Stimulated activated CD8-positive, alpha-beta memory T cell treated with anti-CD3 and anti-CD28 coated beads, Interleukin-2, amount 100 ng/mL, for 48 hours (primary cell): ENCODE results near the gene TTLL5.
"Not testable (repeated sequence)": the region's sequence is repeated elsewhere in the genome, so short reads cannot be mapped to it uniquely, and the experiment has no call there.

Experiments
- DNase-seq, 2 donors: peaks; one replicate each; pipeline ENCODE4 v3.0.0-alpha.2; 2020; ENCODE audit warnings: low read depth in 2 of 2

The TTLL5 gene

DNA sequence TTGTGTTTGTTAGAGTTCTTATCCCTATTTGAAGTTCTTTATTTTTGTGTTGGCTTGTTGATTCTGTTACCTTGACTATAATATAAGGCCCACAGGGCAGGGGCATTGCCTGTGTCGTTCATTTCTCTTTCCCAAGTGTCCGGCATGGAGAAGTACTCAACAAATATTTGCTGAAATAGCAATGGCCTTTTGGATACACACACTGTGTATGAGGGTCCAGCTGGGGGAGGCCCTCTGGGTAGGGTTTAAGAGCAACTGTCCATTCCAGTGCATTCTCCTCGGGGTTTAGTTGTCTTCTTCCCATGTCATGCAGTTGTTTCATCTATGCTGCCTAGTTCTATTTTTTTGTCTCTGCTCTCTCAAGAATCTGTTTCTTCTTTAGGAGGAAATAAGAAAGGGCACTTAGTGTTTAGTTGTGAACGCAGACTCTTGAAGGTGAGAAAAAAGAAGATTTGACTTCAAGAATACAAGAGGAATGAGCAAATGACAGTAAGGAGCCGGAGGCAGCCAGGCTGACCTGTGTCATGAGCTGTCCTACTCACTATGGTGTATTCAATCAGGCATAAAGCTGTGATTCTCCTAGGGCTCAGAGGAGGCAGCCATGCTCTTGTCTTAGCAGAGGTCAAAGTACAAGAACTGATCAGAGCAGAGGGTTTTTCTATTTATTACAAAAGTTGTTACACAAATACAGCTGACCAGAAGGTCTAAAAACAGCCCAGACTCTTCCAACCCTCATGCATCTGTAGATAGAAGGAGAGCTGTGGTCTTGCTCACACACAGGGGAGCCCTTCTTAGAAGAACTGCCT is 10.6 kb upstream of the TTLL5 start:
- DNase-seq = no peak

DNA sequence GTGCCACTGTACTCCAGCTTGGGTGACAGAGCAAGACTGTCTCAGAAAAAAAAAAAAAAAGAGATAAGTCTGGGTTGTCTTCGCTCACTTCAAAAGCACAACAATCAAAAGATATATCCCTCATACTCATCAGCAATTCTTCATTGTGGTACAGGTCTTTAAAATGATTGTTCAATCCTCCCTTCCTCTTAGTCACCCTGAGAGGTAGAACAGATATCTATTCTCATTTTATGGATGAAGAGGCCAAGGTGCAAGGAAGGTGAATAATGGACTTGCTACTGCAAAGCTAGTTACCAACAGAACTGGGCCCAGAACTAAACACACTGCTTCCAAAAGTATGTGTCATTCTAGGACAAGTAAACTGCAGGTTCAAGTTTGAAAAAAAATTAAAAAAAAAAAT is 7.5 kb upstream of the TTLL5 start:
- no peak for DNase-seq

DNA sequence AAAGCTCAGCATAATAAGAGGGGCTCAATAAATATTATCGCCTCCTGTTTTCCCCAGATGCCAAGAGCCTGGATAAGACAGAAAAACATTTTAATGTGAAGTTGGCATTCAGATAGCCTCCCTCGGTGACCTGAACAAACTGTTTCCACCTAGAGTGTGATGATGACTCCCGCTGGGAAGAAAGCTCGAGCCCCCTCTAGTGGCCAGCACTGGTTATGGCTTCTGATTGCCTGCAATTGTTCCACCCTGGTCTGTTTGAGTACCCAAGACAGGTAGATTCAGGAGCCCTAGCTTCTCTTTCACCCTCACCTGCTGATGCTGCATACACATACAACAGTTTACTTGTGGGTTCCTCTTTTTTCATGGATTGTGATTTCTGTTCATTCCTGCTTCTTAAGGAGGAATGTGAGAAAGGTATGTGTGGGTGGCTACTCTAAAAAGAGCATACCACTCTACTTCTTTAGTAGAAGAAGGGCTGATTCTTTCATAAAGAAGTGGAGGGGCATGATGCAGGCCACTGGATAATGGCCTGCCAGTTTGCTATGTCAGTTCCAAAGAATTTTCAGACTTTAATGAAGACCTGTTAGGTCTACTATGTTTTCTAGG is 6.8 kb upstream of the TTLL5 start:
- DNase-seq = peak; percentile 66 to 77

DNA sequence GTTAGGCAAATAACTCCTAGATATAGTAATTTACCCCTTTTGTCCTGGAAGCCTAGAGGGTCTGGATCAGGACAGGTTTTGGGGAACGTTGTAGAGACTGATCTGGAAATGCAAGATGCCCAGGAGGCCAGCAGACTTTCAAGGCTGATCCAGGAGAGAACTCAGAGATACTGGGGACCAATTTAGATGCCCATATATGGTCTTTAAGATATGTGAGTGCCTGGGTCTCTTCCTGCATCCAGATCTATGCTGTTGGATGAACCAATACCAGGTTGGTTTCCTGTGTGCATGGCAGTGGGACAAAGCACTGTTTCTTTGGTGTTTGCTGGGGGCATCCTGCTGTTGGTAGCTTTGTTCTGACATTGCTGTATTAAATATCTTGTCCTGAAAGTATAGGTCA is 5.8 kb upstream of the TTLL5 start:
- no peak for DNase-seq

DNA sequence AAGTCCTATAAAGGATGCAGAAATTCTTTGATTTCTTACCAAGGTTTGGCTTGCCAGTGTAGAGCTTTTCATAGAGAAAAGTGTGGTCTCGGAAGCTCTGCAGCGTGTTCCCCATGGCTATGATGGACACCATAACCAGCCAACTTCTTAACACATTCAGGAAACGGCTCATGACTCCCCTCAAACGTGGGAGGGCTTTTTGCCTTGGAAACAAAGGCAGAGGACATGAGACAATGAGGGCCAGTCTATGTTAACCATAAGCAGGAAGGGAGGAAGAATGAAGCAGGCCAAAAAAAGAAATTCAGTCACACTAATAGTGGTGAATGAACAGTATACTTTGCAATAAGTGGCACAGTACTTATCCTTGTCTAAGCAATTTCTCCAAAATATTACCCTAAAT is 3.7 kb upstream of the TTLL5 start:
- DNase-seq = no peak

DNA sequence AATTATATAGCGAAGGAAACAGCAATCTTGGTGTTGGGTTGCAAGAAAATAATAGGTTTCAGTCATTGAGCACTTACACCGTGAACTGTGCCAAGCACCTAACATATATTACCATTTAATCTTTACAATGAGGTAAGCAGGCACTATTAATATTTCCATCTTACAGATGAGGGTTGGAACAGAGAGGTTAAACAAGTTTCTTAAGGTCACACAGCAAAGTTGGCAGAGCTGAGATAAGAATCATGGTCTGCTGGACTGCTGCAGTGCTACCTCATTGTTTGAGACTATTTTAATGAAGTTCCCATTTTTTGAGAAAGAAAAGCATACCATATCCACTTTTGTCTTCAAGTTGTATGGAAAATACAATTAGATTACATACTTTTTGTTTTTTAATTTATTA is 2.1 kb upstream of the TTLL5 start:
- no peak for DNase-seq

DNA sequence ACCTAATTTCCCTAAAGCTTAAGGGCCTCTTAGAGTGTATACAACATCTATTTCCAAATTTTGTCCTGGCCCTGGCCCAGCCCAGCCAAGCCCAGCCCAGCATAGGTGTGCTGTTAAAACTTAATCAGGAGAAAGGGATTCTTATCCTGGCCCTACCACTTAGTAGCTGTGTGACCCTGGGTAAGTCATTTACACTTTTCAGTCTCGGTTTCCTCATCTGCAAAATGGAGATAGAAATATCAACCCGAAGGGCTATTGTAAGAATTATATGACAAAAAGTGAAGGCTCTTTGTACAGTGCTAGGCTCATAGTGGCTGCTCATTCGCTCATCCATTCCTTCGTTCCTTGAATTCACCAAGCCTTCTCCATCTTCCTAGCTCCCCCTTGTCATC is 812 bp upstream of the TTLL5 start:
- DNase-seq = no peak

DNA sequence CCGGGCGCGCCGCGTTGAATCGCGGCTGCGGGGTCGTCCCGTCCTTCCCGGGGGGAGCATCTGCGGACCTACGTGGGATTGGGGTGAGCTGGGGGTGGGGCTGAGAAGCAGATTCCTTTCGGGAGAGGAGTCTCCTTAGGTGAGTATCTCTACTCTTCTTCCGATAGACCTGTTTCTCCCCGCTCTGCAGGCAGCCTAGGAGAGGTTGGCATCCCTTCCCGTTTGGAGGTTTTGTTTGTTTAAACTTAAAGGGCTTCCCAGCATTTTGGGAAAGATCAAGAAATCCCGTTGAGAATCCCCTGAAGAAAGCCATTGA is 411 bp downstream of the TTLL5 start:
- no peak for DNase-seq

DNA sequence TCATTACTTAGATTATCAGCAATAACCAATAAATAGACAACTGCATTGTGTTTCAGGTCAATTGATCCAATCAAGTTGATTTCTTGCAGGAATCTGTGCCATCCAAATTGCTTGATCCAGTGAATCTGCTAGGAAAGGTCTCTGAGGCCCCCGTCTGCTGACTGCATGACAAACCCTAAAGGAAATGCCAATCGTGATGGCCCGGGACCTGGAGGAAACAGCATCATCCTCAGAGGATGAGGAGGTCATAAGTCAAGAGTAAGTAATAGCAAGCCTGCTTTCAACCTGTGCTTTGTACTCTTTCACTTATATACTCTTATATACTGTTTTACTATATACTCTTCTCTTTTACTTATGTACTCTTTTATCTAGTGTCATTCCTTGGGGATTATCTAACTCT is 1.9 kb downstream of the TTLL5 start:
- no peak for DNase-seq

DNA sequence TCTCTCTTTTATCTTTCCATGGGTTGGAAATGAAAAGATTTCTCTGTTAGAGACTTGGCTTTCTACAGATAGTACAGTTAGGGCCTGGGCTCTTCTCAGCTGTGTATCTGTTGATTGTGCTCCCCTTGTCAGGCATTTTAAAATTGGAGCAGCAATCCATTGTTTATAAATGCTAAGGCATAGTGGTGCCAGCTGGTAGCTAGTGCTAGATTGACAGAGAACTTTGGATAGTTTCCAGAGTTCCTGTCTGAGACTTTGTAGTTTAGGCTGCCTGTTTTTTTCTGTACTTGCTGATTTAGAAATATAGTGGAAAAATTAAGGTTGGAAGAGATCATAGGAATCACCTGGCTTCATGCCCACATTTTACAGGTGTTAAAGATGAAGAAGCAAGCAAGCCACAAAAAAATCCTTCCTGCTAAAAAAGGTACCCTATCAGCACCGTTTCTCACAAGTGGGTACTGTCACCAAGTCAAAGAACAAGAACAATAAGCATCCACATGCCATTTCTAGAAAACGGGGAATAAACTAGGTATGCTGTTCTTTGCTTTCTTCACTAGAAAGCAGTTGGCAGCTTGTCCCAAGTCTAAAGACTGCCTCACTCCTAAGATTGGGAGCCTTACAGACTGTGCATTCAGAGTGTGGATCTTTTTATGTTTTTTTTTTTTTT is 6.2 kb downstream of the TTLL5 start:
- DNase-seq = no peak

DNA sequence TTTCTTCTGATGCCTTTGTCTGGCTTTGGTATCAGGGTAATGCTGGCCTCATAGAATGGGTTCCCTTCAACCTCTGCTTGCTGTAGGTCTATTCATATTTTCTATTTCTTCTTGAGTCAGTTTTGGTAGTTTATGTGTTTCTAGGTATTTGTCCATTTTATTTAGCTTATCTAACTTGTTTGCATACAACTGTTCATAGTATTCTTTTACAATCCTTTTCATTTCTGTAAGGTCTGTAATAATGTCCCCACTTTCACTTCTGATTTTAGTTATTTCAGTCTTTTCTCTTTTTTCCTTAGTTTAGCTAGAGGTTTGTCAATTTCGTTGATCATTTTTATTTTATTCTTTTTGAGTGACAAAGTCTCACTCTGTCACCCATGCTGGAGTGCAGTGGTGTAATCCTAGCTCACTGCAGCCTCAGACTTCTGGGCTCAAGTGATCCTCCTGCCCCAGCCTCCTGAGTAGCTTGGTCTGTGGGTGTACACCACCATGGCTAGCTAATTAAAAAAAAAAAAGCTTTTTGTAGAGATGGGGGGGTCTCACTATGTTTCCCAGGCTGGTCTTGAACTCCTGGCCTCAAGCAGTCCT is 11.7 kb downstream of the TTLL5 start:
- no peak for DNase-seq

DNA sequence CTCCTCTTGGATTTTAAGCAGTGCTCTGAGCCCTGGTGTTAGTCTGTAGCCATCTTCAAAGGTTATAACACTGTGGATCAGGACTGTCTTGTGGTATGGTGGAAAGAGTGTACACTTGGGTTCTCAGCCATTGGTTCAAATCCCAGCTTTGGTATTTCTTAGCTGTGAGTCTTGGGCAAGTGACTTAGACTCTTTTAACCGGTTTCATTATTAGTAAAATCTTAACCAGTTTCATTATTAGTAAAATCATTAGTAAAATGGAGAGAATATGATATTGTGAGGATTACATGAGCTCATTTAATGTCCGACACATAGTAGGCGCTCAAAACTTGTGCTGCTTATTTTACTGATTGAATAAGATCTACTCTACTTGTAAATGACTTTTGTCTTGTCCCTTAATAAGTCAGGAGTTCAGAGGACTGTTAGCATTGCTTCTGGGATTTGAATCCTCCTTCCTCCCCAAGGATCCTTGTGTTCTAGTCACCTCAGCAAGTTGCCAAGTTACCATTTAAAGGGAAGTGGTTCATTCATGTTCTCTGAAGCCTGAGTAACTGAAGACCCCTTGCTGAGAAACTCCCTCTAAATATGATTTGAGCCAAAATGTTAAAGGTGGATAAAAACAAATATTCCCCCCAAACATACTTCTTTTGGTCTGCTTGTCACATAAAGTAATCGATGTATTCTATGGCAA is 12.4 kb downstream of the TTLL5 start:
- no peak for DNase-seq

DNA sequence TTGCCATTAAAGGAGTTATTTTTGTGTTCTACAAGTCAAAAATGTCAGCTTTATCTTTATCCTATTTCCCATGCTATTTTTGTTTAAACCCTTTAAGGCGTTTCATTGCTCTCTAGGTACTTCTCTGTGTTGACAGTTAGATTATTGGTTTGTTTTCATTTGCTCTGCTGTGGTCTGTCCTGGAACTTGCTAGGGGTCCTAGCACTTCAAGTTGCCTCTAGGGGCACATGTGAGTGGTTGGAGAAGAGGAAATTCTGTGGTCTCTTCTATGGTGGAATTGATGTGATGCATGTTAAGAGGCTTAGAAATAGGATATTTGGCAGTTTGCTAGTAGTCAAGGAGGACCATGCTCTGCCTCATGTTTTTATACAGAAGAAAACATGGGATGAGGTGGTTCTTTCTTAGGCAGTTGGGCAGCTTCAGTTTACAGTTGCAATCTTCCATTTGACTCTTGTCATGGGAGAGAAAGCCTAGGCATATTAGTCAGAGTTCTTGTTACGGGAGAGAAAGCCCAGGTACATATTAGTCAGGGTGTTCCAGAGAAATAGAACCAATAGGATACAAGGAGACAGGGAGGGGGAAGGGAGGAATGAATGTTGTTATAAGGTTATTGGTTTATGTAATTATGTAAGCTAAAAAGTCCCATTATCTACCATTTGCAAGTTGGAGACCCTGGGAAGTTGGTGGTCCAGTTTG is 14.4 kb downstream of the TTLL5 start:
- DNase-seq = no peak

DNA sequence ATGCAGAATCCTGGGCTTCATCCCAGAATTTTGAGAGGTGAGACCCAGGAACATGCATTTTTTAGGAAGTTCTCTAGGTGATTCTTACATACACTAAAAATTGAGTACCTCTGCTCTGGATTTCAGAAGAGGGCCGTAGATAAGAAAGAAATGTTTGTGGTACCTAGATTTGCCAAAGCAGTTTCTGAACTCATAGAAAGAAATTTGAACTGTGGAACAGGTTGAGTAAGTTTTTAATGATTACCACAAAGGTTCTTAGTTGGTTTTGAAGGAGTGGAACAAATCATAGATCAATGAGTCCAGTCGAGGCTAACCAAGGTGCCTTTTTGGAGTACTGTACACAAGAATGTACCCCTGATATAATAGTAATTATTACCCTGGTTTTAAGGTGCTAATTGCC is 24.9 kb downstream of the TTLL5 start:
- no peak for DNase-seq

DNA sequence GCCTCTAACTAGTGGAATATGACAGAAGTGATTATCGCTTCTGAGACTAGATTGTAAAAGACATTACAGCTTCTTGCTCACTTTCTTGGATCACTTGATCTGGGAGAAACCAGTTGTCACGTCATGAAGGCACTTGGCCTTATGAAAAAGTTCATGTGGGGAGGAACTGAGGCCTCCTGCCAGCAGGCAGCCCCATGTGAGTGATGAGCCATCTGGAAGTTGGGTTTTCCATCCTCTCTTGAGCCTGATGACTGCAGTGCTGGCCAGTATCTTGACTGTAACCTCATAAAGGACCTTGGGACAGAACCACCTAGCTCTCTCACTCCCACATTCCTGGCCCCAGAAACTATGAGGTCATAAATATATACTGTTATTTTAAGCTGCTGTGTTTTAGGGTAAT is 28.0 kb downstream of the TTLL5 start:
- no peak for DNase-seq

DNA sequence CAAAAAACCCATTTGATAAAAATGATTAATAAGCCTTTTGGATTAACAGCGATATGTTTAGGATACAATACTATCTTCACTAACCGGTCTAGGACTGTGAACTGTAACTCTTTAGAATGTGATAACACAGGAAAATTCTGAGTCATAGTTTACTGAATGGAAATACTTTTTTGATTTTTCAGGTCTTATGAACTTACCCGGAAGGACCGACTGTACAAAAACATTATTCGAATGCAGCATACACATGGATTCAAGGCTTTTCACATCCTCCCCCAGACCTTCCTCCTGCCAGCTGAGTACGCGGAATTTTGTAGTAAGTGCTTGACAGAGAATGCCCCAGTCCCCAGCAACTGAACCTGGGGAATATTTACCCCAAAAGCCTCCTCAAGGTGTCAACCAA is 29.0 kb downstream of the TTLL5 start:
- DNase-seq = no peak

DNA sequence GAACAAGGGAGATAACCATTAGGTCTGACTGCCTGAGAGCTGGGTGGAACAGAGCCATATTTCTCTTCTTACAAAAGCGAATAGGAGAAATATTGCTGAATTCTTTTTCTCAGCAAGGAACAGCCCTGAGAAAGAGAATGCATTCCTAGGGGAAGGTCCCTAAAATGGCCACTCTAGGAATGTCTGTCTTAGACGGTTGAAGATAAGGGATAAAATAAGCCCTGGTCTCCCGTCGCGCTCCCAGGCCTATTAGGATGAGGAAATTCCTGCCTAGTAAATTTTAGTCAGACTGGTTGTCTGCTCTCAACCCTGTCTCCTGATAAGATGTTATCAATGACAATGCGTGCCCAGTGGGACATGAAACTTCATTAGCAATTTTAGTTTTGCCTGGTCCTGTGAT is 34.0 kb downstream of the TTLL5 start:
- DNase-seq = not testable (repeated sequence)

DNA sequence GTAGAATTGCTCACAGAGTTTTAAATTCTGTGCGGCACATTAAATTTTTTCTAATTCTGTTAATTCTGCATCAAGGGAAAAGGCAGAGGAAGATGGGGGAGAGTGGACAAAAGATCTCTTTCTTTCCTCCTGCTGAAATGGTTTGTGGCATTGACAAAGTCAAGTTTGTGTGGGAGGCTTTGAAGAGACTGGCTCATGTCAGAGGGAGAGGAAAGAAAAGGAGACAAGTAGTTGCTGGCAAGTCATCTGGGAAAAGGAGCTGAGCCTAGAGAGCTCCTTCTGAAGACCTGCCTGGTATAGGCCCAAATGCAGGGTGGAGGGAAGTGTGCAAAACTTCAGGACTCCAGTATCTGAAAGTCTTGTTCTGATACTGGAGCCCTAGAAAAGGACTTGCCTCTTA is 36.3 kb downstream of the TTLL5 start:
- DNase-seq = no peak

DNA sequence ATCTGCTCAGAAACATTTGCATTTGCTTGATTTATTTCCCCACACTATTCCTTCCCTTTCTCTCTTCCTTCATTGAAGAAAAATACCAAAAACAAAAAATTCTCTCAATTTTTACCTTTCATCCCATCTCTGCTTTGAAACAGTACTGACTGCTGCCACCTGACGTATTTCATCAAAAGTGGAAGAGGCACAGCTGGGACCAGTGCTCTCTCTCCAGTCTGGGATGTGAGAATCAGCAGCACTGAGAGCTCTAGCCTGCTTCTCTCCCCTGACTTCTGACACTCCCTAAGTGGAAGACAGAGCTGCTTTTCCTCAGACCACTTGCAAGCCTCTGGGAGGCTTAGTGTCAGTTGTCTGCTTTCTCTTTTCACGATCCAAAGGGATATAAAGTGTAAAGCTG is 36.9 kb downstream of the TTLL5 start:
- no peak for DNase-seq

DNA sequence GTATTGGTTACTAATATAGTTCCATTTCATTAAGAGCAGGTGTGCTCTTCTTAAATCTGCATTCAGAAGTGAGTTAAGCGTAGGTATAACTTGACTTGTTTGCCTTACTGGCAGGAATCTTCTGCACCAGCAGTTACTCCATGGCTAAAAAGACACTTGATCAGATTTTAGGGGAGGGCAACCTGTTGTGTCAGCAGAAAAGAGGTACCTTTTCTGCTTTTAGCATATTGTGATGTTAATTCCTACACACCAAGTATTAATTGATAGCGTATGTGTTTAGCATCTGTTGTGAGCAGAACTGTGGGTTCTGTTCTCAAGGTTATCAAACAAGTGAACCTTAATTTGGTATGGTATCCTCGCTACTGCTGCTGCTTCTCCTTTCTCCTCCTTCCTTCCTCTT is 38.3 kb downstream of the TTLL5 start:
- DNase-seq = no peak

DNA sequence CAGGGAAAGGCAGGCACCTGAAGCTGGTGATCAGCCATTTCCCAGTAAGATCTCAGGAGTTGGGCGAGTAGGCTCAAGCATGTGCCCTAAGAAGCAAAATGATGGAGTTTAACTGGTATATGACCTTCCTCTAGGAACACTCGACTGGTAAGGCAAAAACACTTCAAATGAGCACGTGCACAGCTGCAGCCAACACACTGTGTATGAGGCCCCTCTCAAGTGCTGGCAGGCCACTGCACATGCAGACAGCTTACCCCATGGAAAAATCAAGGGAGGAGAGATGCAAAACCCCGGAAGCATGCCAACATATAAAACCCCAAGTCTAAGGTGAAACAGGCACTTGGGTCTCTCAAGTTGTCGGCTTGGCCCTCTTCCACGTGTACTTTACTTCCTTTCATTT is 39.2 kb downstream of the TTLL5 start:
- no peak for DNase-seq

DNA sequence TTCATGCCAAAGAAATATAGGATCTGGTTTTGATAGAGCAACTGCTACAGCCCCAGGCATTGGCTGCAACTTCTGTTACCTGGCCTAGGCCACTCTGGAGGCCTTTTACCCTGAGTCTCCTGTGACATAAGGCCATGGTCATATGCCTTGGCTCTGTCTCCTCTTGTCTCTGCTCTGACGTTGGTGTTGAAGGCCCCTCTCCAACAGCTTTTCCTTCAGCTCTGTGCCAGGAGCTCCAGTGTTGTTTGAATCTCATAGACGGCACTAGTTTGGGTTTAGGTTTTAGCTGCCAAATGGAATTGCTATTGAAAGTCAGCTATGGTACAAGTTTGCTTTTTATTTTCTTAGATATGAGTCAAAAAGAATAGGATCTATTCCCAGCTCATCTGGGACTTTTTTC is 41.1 kb downstream of the TTLL5 start:
- DNase-seq = no peak
